HG03039 (cell line): ENCODE measurements around the gene MAPK1.
"Not testable (repeated sequence)": the region's sequence is repeated elsewhere in the genome, so short reads cannot be mapped to it uniquely, and the experiment has no call there.

Source experiments
- ATAC-seq: cut with Tn5 transposase; IDR thresholded peaks from one replicate; pipeline ENCODE4 v1.9.1; 2021; ENCODE audit warnings: mild to moderate bottlenecking, moderate library complexity; ENCODE audit not compliant: unreplicated experiment

The MAPK1 gene

DNA sequence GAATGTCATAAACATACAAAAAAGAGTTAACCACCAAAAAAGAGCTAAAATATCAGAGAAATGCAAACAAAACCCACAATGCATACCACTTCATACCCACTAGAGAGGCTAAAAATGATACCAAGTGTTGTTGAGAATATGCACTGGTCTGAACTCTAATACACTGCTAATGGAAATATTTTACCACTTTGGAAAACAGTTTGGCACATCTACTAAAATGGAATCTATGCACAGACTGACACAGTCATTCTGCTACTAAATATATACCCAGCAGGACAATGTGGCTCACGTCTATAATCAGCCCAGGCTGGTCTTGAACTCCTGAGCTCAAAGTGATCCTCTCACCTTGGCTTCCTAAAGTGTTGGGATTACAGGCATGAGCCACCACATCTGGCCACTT is 18.0 kb downstream of the MAPK1 start:
- ATAC-seq, result no peak

DNA sequence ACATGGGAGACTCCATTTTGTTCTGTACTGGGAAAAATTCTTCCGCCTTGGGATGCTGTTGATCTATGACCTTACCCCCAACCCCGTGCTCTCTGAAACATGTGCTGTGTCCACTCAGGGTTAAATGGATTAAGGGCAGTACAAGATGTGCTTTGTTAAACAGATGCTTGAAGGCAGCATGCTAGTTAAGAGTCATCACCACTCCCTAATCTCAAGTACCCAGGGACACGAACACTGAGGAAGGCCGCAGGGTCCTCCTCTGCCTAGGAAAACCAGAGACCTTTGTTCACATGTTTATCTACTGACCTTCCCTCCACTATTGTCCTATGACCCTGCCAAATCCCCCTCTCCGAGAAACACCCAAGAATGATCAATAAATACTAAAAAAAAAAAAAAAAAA is 19.4 kb downstream of the MAPK1 start:
- ATAC-seq, result not testable (repeated sequence)

DNA sequence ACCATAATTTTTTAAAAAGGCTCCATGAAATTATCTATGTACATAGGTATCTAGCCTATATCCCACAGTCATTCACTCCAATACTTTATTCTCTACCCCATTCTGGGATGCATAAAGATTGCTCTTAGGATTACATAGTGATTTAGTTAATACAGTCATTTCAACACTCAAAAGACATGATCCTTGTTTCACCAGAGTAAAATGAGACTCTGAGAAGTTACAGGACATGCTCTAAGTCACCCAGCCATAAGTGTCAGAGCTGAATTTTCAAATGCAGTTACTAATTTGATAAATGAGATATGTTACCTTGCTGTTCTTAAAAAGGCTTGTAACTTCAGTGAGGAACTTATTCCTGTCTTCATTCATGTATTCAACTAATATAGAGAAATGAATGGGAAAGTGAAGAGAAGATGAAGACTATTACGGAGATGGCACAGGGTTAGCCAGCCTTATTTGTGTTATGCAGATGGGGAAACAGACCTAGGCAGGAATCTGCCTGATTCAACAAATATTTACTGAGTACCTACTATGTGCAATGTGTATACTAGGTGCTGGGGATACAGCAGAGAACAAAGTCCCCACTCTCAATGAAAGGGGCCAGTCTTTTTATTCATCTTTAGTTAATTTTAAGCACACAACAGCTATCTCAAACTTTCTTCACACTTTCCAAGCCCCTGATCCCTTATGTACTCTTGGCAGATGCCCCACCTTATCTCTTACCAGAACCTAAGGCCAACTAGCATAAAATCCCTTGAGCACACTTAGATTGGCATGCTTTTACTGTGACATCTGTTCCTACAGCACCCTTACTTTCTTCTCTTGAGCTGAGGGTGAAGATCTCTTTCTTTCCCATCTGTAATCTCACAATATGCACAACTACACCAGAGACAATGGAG is 21.6 kb downstream of the MAPK1 start:
- ATAC-seq, result no peak

DNA sequence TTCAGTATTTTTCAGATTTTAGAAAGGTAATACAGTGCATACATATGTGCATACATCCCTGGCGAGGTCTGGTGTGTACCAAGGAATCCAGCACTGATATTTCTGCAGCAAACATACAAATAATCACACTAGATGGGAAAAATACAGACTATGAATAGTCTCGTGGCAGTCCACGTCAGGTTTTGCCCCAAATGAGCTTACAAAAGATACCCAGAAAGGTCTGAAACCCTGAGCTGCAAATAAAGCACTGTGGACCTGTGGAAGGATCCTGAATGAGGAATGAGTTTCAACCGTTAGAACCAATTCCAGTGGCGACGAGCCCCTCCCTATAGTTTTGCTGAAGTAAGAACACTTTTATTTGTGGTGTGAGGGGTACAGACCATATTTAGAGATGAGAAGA is 24.5 kb downstream of the MAPK1 start:
- ATAC-seq, result no peak

DNA sequence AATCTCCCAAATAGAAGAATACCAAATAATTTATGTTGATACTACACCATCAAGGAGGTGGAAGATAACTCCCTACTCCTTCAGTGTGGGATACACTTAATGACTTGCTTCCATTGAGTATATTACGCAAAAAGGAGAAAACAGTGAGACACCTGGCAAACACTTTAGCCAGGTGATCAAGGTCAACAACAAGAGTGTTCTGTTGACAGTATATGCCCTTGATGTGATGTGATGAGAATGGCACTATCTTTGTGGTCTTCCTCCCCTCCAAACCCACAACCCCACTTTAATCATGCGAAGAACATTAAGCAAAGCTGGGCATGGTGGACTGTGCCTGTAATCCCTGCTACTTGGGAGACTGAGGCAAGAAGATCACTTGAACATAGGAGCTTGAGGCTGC is 26.0 kb downstream of the MAPK1 start:
- ATAC-seq, result no peak

DNA sequence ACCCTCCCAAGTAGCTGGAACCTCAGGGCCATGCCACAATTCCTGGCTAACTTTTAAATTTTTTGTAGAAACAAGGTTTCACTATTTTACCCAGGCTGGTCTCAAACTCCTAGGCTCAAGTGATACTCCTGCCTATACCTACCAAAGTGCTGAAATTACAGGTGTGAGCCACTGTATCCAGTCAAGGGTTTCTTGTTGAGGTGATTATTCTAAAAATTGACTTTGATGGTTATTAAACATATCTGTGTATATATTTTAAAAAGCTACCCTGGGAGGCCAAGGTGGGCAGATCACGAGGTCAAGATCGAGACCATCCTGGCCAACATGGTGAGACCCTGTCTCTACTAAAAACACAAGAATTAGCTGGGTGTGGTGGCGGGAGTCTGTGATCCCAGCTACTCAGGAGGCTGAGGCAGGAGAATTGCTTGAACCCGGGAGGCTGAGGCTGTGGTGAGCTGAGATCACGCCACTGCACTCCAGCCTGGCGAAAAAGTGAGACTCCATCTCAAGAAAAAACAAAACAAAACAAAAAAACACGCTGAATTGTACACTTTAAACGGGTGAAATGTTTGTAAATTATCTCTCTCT is 27.1 kb downstream of the MAPK1 start:
- no peak for ATAC-seq

DNA sequence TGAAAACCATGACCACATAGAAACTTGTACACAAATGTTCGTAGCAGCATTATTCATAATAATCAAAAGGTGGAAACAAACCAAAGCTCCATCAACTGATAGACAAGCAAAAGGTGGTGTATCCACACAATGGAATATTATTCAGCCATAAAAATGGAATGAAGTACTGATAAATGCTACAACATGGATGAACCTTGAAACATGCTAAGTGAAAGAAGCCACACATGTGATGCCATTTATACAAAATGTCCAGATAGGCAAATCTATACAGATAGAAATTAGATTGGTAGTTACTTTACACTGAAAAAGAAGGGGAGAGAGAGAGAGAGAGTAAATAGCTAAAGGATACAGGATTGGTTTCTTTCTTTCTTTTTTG is 27.7 kb downstream of the MAPK1 start:
- no peak for ATAC-seq

DNA sequence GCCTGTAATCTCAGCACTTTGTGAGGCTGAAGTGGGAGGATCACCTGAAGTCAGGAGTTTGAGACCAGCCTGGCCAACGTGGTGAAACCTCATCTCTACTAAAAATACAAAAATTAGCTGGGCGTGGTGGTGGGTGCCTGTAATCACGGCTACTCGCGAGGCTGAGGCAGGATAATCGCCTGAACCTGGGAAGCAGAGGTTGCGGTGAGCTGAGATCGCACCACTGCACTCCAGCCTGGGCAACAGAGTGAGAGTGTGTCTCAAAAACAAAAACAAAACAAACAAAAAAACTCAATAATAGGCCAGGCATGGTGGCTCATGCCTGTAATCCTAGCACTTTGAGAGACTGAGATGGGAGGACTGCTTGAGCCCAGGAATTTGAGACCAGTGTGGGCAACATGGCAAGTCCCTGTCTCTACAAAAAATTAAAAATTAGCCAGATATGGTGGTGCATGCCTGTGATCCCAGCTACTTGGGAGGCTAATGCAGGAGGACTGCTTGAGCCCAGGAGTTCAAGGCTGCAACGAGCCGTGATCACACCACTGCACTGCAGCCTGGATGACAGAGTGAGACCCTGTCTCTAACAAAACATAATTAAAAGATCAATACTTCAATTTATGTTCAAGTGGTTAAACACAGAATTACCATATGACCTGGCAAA is 28.2 kb downstream of the MAPK1 start:
- not testable (repeated sequence) for ATAC-seq

DNA sequence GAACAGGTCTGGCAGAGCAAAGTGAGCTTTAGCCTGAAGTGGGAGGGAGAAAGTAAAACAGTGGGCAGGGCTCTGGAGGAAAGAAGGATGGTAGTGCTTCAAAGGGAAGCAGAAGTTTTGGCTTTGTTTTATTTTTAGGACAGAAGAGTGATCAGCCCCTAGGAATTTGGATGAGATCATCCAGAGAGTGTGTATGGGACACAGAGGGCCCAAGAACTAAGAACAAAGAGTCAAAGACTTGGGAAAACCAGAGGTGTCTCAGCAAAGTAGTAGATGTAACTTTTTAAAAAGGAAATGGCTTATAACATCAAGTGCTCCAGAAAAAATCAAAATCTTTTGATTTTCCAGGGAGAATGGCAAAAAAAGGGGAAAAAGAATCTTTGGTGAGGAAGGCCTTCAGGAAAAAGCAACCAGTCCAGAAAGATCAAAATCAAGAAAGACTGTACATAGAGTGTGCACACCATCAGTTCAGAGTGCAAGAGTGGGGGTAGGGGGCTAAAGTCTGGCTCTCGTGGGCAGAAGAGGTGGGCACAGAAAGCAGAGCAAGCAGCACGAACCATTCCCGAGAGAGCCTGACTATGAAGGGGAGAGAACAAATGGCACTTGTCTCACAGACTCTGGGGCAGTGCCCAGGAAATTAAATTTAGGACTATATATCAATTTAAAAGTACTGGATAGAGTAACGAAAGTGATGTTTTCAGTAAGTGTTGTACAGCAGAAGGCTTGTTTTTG is 30.0 kb downstream of the MAPK1 start:
- no peak for ATAC-seq

DNA sequence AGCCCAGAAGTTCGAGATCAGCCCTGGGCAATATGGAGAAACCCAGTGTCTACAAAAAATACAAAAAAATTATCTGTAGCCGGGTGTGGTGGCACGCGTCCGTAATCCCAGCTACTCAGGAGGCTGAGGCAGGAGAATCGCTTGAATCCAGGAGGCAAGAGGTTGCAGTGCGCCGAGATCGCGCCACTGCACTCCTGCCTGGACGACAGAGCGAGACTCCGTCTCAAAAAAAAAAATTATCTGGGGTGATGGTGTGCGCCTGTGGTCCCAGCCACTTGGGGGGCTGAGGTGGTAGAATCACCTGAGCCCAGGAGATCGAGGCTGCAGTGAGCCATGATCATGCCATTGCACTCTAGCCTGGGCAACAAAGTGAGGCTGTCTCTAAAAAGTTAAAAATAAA is 31.0 kb downstream of the MAPK1 start:
- not testable (repeated sequence) for ATAC-seq

DNA sequence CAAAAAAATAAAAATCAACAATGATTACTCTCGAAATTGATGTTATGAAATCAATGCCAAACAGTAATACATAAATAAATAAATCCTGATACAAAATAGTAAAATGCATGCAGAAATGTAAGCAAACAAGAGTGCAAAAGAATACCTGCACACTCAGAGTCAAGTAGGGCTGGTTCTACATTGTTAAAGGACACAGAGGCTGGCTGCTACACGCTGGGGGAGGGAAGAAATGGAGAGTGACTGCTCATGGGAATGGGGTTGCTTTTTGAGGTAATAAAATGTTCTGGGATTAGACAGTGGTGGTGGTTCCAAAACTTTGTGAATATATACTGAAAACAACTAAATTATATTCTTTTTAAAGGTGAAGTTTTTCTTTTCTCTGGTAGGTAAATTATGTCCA is 32.1 kb downstream of the MAPK1 start:
- ATAC-seq, result no peak

DNA sequence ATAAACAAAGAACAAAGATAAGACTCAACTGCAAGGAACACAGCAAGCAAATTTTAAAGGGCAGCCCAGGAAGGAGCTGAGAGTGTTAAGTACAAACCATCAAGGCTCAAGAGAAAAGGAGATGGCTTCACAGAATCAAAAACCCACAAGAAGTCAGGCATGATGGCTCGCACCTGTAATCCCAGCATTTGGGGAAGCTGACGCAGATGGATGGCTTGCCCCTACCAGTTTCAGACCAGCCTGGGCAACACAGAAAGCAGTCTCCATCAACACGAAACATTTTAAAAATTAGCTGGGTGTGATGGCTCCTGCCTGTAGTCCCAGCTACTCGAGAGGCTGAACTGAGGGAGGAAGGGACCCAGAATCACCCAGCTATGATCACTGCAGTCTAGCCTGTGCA is 32.6 kb downstream of the MAPK1 start:
- ATAC-seq, result no peak

DNA sequence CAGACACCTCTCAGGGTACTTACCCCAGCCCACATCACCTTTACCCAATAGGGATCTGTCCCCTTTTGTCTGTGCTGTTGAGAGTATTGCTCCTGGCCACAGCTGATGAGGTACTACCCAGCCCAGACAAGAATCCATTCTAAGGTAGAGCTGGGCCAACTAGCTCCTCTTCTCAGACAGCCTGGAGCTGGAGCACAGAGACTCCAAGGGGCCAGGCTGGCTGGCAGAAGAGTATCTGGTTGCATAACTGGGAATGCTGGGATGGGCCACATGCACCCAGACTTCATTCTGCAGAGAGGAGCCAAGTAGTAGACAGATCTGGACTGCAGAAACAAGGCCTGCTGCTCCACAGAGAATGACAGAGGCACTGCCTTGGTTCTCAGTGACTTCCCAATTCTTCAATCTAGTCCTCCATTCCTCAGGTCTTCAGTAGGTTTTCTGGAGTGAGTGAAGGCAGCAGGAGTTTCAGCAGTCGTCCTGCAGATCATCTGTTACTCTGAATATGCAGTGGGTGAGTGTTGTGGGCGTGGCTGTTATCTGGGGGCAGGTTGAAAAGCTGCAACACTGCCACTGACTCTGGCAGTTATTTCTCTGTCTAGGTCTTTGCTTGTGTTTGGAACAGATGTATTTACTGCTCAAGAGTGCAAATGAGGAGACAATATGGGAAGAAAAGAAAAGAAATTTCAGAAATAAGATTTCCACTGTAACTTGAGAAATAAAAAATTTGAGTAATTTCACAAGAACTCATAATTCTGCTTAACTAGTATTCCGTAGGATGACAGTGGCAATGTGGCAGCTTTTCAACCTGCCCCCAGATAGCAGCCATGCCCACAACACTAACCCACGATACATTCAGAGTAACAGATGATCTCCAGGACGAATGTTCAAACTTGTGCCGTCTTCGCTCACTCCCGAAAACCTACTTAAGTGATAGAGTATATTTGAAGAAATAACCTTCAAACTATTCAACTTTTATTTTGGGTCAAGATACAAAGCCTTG is 34.9 kb downstream of the MAPK1 start:
- no peak for ATAC-seq

DNA sequence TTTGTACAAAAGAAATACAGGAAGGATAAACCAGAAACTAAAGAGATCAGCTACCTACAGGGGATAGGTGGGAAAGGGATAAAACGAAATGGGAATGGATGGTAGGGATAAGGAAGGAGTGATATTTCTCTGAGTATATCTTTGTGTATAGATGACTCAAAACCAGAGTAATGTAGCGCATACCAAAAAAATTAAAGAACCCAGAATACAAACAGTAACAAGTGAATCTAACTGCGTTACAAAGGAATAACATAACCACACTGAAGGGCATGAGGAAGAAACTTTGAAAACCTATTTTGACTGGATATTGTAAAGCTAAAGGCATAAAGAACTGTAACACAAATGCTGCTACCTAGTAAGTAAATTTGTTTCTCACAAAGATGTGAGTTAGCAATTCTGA is 37.9 kb downstream of the MAPK1 start:
- ATAC-seq, result no peak

DNA sequence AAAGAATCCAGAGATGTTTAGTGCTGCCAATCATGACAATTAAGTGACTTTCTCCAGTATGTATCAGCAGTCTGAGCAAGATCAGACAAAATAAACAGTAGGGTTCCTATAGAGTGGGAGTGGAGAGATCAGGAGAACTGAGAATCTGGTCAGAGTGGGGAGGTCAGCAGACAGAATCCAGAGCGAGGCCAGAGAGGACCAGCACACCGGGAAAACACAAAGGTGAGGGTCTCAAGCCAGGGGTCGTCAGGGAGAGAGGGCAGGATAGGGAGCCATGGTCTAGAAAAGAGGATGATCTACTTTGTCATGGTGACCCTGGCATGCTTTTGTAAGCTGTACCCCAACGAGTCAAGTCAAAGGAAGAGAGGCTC is 39.2 kb downstream of the MAPK1 start:
- ATAC-seq, result no peak

DNA sequence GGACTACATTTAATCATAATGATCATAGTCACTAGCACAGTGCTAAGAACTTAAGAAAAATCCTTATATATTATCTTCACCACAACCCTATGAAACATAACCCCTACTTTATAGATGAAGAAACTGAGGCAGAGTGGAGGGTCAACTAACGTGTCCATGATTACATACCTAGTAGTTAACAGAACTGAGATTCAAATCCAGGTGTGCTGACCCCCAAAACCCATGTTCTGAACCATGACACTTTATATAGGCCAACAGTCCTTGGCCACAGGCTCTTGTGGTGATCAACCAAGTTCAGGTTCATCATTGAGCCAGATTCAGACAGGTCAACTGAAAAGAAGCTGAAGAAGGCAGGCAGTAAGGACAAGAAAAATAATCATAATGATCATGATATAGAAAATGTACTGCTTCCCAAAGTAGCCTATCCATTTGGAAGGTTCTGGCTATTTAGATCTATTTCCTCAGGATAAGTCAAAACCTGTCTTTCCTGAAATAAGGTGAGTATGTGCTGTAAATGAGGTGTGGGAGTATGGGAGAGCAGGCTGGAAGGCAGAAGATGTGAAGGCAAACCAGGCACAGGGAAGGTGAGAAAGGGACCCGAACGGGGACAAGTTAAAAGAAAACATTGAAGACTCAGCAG is 39.7 kb downstream of the MAPK1 start:
- no peak for ATAC-seq

DNA sequence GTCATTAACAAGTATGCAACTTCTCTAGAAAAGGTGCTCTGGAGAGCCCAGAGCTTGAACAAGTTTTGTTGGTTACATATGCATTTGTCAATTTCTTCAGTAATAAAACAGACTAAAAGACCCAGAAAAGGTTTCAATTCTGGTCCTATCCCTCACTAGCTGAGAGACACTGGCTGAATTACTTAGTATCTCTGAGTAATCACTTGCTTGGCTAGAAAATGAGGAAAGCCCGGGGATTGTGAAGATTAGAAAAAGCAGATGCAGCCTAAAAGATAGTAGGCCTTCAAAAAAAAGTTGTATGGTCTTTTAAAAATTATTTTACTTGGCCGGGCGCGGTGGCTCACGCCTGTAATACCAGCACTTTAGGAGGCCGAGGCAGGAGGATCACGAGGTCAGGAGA is 41.2 kb downstream of the MAPK1 start:
- no peak for ATAC-seq

DNA sequence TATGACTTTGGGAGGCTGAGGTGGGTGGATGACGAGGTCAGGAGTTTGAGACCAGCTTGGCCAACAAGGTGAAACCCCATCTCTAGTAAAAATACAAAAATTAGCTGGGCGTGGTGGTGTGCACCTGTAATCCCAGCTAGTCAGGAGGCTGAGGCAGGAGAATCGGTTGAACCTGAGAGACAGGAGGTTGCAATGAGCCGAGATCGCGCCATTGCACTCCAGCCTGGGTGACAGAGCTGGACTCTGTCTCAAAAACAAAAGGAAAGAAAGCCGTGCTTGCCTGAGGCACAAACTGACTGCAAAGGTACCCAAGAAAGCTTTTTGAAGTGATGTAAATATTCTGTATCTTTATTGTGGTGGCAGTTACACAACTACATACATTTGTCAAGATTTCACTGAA is 42.5 kb downstream of the MAPK1 start:
- ATAC-seq, result not testable (repeated sequence)

DNA sequence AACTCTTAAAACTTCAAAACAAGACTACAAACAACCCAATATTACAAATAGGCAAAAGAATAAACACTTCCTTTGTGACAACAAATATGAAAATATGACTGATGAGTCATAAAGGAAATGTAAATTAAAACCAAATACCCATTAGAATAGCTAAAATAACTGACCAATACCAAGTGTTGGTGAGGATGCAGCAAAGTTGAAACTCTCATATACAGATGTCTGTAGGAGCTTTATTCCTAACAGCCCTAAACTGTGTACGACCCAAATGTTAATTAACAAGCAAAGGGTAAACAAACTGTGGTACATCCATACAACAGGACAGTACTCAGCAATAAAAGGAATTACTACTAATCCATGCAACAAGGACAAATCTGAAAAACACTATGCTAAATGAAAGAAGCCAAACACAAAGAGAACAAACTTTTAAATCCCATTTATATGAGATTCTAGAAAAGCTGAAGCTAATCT is 43.0 kb downstream of the MAPK1 start:
- no peak for ATAC-seq
